K562 (cell line): ENCODE data around the gene POLR3E. TPM values are rescaled to one million over a fixed set of nuclear protein-coding genes. Genes with fewer than 3 reads are reported as not detected.

Source experiments
- DPF2 ChIP-seq: fragments of 450-650 bp; IDR thresholded peaks from 2 replicates; pipeline ENCODE4 v1.6.1; 2016
- FOXJ2 ChIP-seq: fragments of 200-800 bp; sonication (Bioruptor generic); IDR thresholded peaks from 2 replicates; pipeline ENCODE4 v1.6.1; 2016; ENCODE audit warnings: missing genetic modification characterization, missing compliant biosample characterization
- FOXJ3 ChIP-seq: sonication (generic); formaldehyde crosslinking; IDR thresholded peaks from 2 replicates; pipeline ENCODE4 v1.4.0; 2020; ENCODE audit warnings: mild to moderate bottlenecking, missing genetic modification reagents
- NR0B1 ChIP-seq: fragments of 450-650 bp; IDR thresholded peaks from one replicate; pipeline ENCODE4 v1.6.1; 2018; ENCODE audit warnings: mild to moderate bottlenecking, moderate library complexity; ENCODE audit not compliant: partially characterized antibody
- TFAM ChIP-seq: fragments of 250-450 bp; sonication (Bioruptor Pico); conservative IDR thresholded peaks from 2 replicates; pipeline ENCODE4 v1.5.0; 2021; ENCODE audit warnings: mild to moderate bottlenecking, moderate library complexity
- ZC3H4 ChIP-seq: sonication (generic); formaldehyde crosslinking; IDR thresholded peaks from 2 replicates; pipeline ENCODE4 v1.9.0; 2021; ENCODE audit warnings: missing genetic modification reagents, borderline replicate concordance
- ZFPM2 ChIP-seq: fragments of 250-450 bp; sonication (Bioruptor Pico); IDR thresholded peaks from 2 replicates; pipeline ENCODE4 v1.5.1; 2022; ENCODE audit warnings: mild to moderate bottlenecking
- polyA plus RNA-seq, 8 experiments: library from polyadenylated mRNA; depleted of rRNA in 4 of 8; stranded (reverse) in 5 of 8; unstranded in 3 of 8; fragments of >200 nt; fragmentation: Nextera tagmentation in 2 of 8; fragmentation: Illumina TruSeq in 1 of 8; extraction: Ambion mirVana in 2 of 8; extraction: Trizol in 1 of 8; gene quantifications; 2 replicates each; pipeline versions ENCODE4 v1.2.1 to v1.2.3, GENCODE V29; 2011 to 2014; ENCODE audit warnings: inconsistent platforms in 1 of 8, missing spikeins in 1 of 8
- total RNA-seq, 7 experiments: library from RNA; depleted of rRNA in 6 of 7; stranded (reverse); fragments of >200 nt in 6 of 7; fragmentation: Illumina TruSeq in 2 of 7; extraction: Trizol in 2 of 7; gene quantifications; 2 replicates each; pipeline versions ENCODE4 v1.2.1 to v1.2.3, GENCODE V29; 2011 to 2021; ENCODE audit warnings: low replicate concordance in 1 of 7
- TF ChIP-seq, protein P1 (sequence below): fragments of 450-650 bp; IDR thresholded peaks from 2 replicates; pipeline ENCODE4 v1.6.1; 2018; ENCODE audit warnings: mild to moderate bottlenecking, low read depth; ENCODE audit not compliant: partially characterized antibody
- TF ChIP-seq, protein P2 (sequence below), 2 experiments: fragments of 450-650 bp in 1 of 2; sonication (generic) in 1 of 2; formaldehyde crosslinking in 1 of 2; IDR thresholded peaks; 2 replicates each; pipeline versions ENCODE4 v1.7.1 to v1.9.0; 2016 to 2022; ENCODE audit warnings: inconsistent platforms in 1 of 2, mild to moderate bottlenecking in 1 of 2, missing genetic modification reagents in 1 of 2

The POLR3E gene
- total and polyA plus RNA-seq, 9 of the 15 experiments (the other 6 are each of a cell fraction or from before 2014, with no cell fraction given) = 17.7 to 151 (median 82.6) TPM

DNA sequence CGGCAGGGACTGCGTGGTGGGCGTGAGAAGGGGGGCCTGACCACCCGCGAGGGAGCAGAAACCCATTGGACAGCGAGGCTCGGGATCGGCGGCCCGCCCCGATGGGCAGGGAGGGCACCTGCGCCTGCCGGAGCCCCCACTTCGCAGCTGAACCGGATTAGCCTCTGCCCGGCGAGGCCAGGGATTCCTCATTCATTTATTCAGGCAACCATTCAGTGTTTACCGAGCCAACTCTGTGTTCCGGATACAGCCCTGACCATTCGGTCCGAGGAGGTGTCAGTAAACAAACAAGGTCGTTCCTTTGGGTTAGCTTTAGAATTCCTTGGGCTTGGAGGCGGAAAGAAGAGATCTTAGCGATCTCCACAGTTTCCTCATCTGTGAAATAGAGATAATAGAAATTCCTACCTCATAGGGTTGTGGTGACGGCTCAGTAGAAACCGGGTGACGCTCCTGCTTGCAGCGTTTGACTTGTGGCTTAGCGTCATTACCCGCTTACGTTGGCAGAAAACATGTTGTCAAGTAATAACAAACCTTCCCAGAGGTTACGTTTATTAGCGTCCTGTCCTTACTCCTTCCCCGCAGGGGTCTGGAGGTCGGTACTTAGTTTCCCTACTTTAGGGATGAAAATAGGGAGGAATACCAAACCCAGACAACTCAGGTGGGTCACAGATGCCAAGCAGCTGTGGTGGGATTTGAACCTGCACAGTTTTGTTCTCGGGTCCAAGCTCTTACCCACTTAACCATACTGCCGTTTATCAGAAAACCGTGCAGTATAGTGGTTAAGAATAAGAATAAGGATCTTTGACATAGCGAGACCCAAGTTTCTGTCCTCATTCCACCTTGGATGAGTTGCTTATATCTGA, 893 bp downstream of the POLR3E start (continued):
- TF ChIP-seq, protein P1, sequence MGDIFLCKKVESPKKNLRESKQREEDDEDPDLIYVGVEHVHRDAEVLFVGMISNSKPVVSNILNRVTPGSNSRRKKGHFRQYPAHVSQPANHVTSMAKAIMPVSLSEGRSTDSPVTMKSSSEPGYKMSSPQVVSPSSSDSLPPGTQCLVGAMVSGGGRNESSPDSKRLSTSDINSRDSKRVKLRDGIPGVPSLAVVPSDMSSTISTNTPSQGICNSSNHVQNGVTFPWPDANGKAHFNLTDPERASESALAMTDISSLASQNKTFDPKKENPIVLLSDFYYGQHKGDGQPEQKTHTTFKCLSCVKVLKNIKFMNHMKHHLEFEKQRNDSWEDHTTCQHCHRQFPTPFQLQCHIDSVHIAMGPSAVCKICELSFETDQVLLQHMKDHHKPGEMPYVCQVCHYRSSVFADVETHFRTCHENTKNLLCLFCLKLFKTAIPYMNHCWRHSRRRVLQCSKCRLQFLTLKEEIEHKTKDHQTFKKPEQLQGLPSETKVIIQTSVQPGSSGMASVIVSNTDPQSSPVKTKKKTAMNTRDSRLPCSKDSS = no peak
- TF ChIP-seq FOXJ2 (peak; percentile 87), ZFPM2 (CRISPR knock-in tag) (no peak), DPF2 (no peak), FOXJ3 (CRISPR knock-in tag) (no peak), TFAM (CRISPR knock-in tag) (no peak), ZC3H4 (CRISPR knock-in tag) (0 out of 2 replicates have a peak, but pooled peaks have one; percentile 47), NR0B1 (no peak)
- TF ChIP-seq, protein P2, sequence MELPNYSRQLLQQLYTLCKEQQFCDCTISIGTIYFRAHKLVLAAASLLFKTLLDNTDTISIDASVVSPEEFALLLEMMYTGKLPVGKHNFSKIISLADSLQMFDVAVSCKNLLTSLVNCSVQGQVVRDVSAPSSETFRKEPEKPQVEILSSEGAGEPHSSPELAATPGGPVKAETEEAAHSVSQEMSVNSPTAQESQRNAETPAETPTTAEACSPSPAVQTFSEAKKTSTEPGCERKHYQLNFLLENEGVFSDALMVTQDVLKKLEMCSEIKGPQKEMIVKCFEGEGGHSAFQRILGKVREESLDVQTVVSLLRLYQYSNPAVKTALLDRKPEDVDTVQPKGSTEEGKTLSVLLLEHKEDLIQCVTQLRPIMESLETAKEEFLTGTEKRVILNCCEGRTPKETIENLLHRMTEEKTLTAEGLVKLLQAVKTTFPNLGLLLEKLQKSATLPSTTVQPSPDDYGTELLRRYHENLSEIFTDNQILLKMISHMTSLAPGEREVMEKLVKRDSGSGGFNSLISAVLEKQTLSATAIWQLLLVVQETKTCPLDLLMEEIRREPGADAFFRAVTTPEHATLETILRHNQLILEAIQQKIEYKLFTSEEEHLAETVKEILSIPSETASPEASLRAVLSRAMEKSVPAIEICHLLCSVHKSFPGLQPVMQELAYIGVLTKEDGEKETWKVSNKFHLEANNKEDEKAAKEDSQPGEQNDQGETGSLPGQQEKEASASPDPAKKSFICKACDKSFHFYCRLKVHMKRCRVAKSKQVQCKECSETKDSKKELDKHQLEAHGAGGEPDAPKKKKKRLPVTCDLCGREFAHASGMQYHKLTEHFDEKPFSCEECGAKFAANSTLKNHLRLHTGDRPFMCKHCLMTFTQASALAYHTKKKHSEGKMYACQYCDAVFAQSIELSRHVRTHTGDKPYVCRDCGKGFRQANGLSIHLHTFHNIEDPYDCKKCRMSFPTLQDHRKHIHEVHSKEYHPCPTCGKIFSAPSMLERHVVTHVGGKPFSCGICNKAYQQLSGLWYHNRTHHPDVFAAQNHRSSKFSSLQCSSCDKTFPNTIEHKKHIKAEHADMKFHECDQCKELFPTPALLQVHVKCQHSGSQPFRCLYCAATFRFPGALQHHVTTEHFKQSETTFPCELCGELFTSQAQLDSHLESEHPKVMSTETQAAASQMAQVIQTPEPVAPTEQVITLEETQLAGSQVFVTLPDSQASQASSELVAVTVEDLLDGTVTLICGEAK (IDR thresholded peaks at IDR 0.05) = peak; percentile 80
- TF ChIP-seq, protein P2 (CRISPR knock-in tag; IDR thresholded peaks at IDR 0.05) = 0 out of 2 replicates have a peak, but pooled peaks have one; percentile 17
